GM10266 (cell line): ENCODE results near the gene RALGAPA2.

Experiments used
- DNase-seq: peaks from one replicate; pipeline ENCODE4 v3.0.0; 2012; ENCODE audit errors: extremely low spot score
- CTCF ChIP-seq: IDR thresholded peaks from 2 replicates; pipeline ENCODE4 v1.5.1; 2012; ENCODE audit warnings: mild to moderate bottlenecking, low read depth; ENCODE audit not compliant: control insufficient read depth, insufficient read depth; ENCODE audit errors: missing control alignments

Gene RALGAPA2

GRCh38 chr20:20495729-20496503 is 216.5 kb downstream of the RALGAPA2 start:
- DNase-seq: no peak
- TF ChIP-seq CTCF: no peak

- no peak for TF ChIP-seq CTCF
- DNase-seq: no peak
Observed at GRCh38 chr20:20493701-20494100, 218.7 kb downstream of the RALGAPA2 start.

GRCh38 chr20:20492521-20493332 is 219.7 kb downstream of the RALGAPA2 start:
- no peak for DNase-seq
- no peak for TF ChIP-seq CTCF

GRCh38 chr20:20491784-20492264 is 220.6 kb downstream of the RALGAPA2 start:
- TF ChIP-seq CTCF: no peak
- DNase-seq: no peak

- no peak for TF ChIP-seq CTCF
- DNase-seq: no peak
Observed at GRCh38 chr20:20491110-20491783, 221.2 kb downstream of the RALGAPA2 start.

GRCh38 chr20:20490673-20491072 is 221.8 kb downstream of the RALGAPA2 start:
- DNase-seq: no peak
- TF ChIP-seq CTCF: no peak
